Measurements from ENCODE around the gene ALOXE3.

- TF ChIP-seq TOX (CRISPR knock-in tag; IDR thresholded peaks at IDR 0.05; ENCODE audit: borderline replicate concordance), result no peak
- TF ChIP-seq POU6F1 (CRISPR knock-in tag; IDR thresholded peaks at IDR 0.05; ENCODE audit: borderline replicate concordance, low read depth), result no peak
- no peak for TF ChIP-seq ZC3H10 (CRISPR knock-in tag; IDR thresholded peaks at IDR 0.05)
- no peak for TF ChIP-seq ZNF565 (CRISPR knock-in tag; conservative IDR thresholded peaks at IDR 0.05; ENCODE audit: low read depth)
- TF ChIP-seq OSR1 (CRISPR knock-in tag; IDR thresholded peaks at IDR 0.05), result no peak
- TF ChIP-seq TCF4 (CRISPR knock-in tag; IDR thresholded peaks at IDR 0.05; ENCODE audit: borderline replicate concordance), result no peak
- no peak for TF ChIP-seq CSRNP3 (CRISPR knock-in tag; IDR thresholded peaks at IDR 0.05)
- no peak for TF ChIP-seq ZFP30 (CRISPR knock-in tag; IDR thresholded peaks at IDR 0.05)
Observed at GRCh38 chr17:8072341-8072728, 46.0 kb downstream of the ALOXE3 start.

Data from SK-N-SH treated with all-trans-retinoic acid at 6 μM for 48 hours (cell line).